GM21737 (cell line): ENCODE results near the gene FKBP9.
"Not testable (repeated sequence)": the region's sequence is repeated elsewhere in the genome, so short reads cannot be mapped to it uniquely, and the experiment has no call there.

Experiments used
- ATAC-seq: cut with Tn5 transposase; IDR thresholded peaks from one replicate; pipeline ENCODE4 v1.9.1; 2021; ENCODE audit warnings: mild to moderate bottlenecking, moderate library complexity; ENCODE audit not compliant: unreplicated experiment

FKBP9 gene

DNA sequence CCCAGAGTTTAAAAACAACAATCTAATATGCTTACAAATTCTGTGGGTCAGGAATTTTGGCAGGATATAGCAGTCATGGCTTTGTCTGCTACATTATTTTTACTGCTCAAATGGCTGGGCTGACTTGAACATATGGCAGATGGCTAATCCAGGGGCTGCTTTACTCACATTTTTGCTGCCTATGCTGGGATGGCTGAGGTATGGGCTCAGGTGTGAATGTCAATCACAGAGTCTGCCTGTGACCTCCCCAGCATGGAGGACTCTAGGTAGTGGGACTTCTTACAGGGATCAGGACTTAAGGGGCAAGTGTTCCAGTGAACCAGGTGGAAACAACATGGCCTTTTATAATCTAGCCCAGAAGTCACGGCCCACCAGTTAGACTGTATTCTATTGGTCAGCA, 4.4 kb upstream of the FKBP9 start:
- ATAC-seq = no peak

GRCh38 chr7:32958046-32959025, 1.1 kb downstream of the FKBP9 start:
- ATAC-seq = no peak

DNA sequence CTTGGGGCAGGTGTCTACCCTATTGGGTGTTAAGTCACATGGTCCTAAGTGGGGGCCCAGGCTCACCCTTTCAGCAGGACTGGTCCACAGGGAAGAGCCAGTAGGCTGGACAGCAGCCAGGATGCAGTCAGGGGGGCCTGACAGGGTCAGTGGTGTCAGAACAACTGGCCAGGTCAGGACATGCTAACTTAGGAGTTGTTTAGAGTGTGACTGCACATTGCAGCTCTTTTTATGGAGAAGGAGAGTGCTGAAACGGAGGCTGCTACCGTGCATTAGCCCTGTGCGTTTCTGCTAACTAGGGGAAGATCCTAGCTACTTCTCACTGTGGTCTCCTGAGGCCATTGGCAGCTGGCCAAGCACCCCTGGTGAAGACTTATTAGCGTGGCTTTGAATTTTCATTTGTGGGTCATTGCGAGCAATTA, 6.7 kb downstream of the FKBP9 start:
- not testable (repeated sequence) for ATAC-seq

GRCh38 chr7:32964461-32965159, 7.4 kb downstream of the FKBP9 start:
- ATAC-seq = peak; percentile 97

DNA sequence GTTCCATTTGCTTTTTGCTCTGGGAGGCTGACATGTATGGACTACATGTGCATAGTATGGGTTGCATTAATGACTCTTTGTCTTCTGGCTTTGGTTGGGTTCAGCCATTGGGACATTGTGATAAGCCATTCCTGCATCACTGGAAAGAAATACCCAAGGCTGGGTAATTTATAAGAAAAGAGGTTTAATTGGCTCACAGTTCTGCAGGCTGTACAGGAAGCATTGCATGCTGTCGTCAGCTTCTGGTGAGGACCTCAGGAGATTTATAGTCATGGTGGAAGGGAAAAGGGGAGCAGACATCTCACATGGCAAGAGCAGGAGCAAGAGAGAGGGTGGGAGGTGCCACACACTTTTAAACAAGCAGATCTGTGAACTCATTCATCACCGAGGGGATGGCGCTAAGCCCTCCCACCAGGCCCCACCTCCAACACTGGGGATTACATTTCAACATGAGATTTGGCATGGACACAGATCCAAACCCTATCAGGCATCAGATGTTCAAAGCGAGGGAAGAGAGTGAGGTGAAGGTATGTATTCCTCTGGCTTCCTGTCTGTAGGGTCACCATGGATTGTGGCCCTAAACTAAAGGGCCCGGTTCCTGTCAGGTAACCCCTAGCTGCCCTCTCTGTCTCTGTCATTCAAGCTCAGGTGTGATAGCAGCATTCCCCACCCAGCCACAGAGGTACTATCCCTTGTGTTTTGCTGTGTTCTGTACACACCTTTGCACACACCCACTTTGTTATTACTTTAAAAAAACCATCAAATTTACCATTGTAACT, 9.4 kb downstream of the FKBP9 start:
- not testable (repeated sequence) for ATAC-seq

DNA sequence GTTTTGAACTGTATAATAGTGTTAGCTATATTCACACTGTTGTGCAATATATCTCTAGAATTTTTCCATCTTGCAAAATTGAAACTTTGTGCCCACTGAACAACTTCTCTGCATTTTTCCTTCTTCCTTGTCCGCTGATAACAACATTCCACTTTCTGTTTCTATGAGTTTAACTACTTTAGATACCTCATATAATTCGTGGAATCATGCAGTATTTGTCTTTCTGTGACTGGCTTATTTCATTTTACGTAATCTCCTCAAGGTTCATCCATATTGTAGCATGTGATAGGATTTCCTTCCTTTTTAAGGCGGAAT, 10.0 kb downstream of the FKBP9 start:
- ATAC-seq = not testable (repeated sequence)

DNA sequence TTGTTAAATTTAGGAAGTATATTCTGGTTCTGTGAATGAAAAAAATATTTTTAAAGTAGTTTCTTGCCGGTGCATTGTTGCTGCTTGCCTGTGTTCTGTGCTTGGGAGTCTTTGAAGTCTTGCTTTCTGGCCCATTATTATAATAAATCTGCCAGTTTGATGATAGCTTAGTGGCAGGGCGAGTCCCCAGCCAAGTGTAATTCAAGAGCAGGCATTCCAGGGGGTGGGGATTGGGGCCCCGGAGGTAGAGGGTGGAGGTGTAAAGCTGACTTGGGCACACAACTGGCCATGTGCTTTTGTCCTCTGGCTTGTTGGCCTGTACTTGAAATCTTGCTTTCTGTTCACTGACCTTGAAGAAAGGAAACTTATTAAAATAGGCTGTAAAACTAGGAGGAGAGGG, 14.7 kb downstream of the FKBP9 start:
- not testable (repeated sequence) for ATAC-seq

DNA sequence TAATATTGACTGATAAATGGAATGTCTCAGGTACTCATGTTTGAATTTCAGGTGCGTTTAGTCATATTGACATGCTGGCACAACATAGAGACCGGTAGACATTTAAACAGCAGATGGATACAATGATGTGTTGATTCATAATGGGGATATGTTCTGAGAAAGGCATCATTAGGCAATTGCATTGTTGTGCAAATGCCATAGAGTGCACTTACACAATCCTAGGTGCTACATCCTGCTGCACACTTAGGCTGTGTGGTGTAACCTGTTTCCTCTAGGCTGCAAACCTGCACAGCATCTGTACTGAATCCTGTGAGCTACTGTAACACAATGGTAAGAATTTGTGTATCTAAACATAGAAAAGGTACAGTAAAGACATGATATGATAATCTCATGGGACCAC, 19.9 kb downstream of the FKBP9 start:
- not testable (repeated sequence) for ATAC-seq

DNA sequence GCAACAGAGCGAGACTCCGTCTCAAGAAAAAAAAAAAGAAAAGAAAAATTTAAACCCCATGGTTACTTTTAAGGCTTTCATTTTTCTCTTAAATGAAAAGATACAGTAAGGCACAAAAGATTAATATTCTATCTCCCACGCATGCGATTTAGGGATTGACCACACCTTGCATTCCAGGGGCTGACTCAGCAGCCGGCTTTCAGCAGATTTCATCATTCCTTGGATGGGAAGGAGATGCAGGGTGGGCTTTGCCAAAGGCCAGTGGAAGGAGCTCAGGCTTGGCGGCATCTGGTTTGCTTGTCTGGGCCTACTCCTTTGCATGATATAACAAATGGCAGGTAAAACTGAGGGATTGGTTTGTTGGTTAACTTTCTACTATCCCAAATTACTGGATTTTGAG, 22.0 kb downstream of the FKBP9 start:
- not testable (repeated sequence) for ATAC-seq

GRCh38 chr7:32979902-32980301, 22.7 kb downstream of the FKBP9 start:
- not testable (repeated sequence) for ATAC-seq

DNA sequence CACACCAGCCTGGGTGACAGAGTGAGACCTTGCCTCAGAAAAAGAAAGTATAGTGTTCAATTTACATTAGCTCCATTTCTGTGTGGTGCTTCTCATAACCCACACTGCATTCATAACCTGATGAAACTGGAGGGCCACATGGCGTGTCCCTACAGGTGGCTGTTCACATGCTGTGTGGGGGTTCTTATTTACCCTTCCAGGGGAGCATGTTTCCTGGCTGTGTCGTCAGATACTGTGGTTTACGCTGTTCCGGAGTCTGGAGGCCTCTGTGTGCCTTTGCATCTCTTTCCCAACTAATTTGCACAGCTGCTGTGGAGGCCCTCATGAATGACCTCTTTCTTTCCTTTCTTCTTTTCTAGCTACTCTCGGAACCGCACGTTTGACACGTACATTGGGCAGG, 30.9 kb downstream of the FKBP9 start:
- ATAC-seq = peak; percentile 76

GRCh38 chr7:32991068-32991585, 33.9 kb downstream of the FKBP9 start:
- not testable (repeated sequence) for ATAC-seq

DNA sequence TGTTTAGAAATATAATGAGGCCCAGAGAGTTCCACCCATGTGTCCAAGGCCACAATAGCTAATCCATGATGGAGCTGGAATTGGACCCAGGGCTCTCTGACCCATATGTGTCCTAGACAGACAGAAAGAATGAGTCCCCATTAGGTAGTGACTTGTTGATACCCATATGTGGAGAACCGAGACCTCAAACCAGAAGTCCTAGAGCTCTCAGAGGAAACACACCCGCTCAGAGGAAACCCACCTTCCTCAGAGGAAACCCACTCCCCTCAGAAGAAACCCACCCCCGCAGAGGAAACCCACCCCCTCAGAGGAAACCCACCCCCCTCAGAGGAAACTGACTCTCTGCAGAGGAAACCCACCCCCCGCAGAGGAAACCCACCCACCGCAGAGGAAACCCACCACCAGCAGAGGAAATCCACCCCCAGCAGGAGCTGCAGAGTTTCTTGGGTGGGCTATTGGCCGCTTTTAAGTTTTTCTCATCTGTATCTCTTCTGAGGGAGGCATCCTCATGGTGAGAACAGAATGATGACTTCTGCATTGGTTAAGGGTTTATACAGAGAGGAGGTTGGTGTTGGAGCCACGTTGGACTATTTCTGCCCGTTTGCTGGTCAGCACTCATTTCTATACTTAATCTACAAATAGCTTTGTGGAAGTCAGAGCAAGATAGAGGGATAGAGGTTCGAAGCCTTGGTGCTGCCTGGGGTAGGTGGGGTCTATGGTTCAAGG, 34.9 kb downstream of the FKBP9 start:
- ATAC-seq = not testable (repeated sequence)

DNA sequence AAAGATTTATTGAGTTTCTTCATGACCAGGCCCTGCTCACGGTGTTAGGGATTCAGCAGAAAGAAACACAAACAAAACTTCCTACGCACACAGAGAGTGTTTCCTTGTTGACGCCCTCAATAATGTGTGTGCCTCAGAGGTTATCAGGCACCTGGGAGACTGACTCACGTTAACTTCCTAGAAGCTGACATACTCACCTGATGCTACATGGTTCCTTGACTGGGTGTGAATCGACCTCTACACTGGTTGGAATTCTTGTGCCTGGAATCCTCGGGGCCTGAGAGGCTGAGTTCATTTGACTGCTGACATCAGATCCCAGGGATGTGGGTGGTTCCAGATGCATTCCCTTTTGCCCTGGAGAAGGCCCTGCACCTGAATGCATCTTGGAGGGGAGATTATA, 35.5 kb downstream of the FKBP9 start:
- not testable (repeated sequence) for ATAC-seq

DNA sequence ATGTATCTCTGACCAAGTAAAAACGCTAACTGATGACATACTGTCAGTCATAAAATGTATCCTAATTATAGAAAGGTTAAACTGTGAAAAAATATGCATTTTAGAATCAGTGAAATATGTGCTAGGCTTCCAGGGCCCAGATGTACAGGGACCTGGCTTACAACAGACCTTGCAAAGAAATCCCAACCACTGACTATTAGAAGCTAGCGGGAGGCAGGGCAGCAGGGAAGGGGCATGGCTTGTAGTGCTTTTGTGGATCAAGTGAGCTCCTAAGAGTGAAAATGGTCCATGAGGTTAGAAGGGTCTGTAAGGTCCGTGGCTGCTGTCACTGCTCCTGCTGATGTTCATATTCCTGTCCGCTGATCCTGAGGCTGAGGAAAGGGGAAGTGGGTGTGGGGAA, 40.7 kb downstream of the FKBP9 start:
- ATAC-seq = not testable (repeated sequence)

GRCh38 chr7:32998361-32999171, 41.3 kb downstream of the FKBP9 start:
- peak; percentile 72 for ATAC-seq

DNA sequence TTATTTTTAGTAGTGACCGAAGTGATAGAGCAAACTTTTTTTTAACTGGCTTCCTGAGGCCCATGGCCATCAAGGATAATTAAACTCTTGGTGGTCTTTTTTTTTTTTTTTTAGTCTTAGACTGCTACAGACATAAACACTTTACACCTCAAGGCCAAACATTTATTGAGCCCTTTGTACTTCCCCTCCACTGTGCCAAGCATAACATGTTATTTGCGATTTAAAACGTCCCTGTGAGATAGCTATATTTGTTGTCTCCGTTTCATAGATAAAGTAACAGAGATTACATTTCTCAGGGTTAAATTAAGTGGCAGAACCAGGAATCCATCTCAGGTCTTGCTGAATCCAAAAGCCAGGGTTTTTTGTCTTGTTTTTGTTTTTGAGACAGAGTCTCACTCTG, 42.1 kb downstream of the FKBP9 start:
- not testable (repeated sequence) for ATAC-seq

DNA sequence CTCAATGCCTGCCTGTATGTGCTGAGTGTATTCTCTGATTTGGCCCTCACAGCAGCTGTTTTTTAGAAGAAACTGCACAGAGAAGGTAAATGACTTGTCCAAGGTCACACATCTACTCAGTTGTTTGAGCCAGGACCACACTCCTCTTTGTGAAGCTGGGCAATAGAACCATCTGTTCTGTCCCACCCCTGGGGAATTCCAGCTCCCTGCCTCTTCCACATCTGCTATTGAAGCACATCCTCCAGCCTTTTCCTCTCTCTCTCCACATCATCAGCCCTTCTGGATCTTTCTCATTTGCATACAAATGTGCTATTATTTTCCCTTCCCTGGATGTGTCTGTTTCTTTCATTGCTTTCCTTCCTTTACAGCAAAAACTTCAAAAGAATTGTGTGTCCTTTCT, 45.9 kb downstream of the FKBP9 start:
- ATAC-seq = not testable (repeated sequence)

GRCh38 chr7:33004104-33004616, 46.9 kb downstream of the FKBP9 start:
- not testable (repeated sequence) for ATAC-seq
